Upper lobe of left lung (tissue), 6 donors: Measurements from ENCODE around the gene GALNS. TPM values are rescaled to one million over a fixed set of nuclear protein-coding genes. Genes with fewer than 3 reads are reported as not detected.

Experiments used
- ATAC-seq, 2 donors: fragments of 200-7000 bp; cut with Tn5 transposase; one replicate each; pipeline ENCODE4 v1.9.1; 2022; ENCODE audit warnings: mild to moderate bottlenecking in 2 of 2, moderate library complexity in 2 of 2; ENCODE audit not compliant: low FRiP score in 2 of 2
- DNase-seq, 2 donors: peaks; one replicate each; pipeline ENCODE4 v3.0.0-alpha.2; 2019 to 2020
- H3K27ac ChIP-seq, 4 donors: fragments of 200-600 bp; sonication (generic); one replicate each; pipeline ENCODE4 v1.5.1; 2016 to 2019
- H3K27me3 ChIP-seq, 4 donors: fragments of 200-600 bp; sonication (generic); one replicate each; pipeline ENCODE4 v1.5.1; 2017 to 2019
- H3K36me3 ChIP-seq, 4 donors: fragments of 200-600 bp; sonication (generic); one replicate each; pipeline ENCODE4 v1.5.1; 2016 to 2019
- H3K4me1 ChIP-seq, 4 donors: fragments of 200-600 bp; sonication (generic); one replicate each; pipeline ENCODE4 v1.5.1; 2018 to 2019
- H3K4me3 ChIP-seq, 4 donors: fragments of 200-600 bp; sonication (generic); one replicate each; pipeline ENCODE4 v1.5.1; 2017 to 2019; ENCODE audit warnings: mild to moderate bottlenecking in 2 of 4, moderate library complexity in 1 of 4
- H3K9me3 ChIP-seq, 4 donors: fragments of 200-600 bp; sonication (generic); one replicate each; pipeline ENCODE4 v1.5.1; 2018 to 2019
- CTCF ChIP-seq, 6 experiments: fragments of 450-650 bp in 4 of 6; fragments of 200-600 bp in 2 of 6; sonication (generic) in 2 of 6; IDR thresholded peaks; one replicate each; pipeline ENCODE4 v1.5.1; 2016 to 2019; ENCODE audit warnings: antibody characterized with exemption in 6 of 6
- EP300 ChIP-seq, 4 donors: sonication (generic); formaldehyde crosslinking; IDR thresholded peaks; one replicate each; pipeline ENCODE4 v1.5.1; 2017; ENCODE audit warnings: antibody characterized with exemption in 4 of 4, control low read depth in 2 of 4
- POLR2A ChIP-seq, 4 donors: fragments of 450-650 bp; IDR thresholded peaks; one replicate each; pipeline ENCODE4 v1.5.1; 2016 to 2017; ENCODE audit warnings: antibody characterized with exemption in 4 of 4, mild to moderate bottlenecking in 2 of 4
- POLR2AphosphoS5 ChIP-seq, 2 donors: sonication (generic); formaldehyde crosslinking; IDR thresholded peaks; one replicate each; pipeline ENCODE4 v1.5.1; 2017; ENCODE audit warnings: antibody characterized with exemption in 2 of 2
- WGBS, 2 donors: methylation state at CpG; one replicate each; pipeline ENCODE4 v1.1.5; 2017 to 2018; 5-methylcytosine and 5-hydroxymethylcytosine counted together
- total RNA-seq, 6 donors: library from RNA; depleted of rRNA in 4 of 6; stranded (reverse); fragments of >200 nt in 4 of 6; gene quantifications; one replicate each; pipeline versions ENCODE4 v1.1.0 to v1.2.1, GENCODE V29; 2016 to 2021
- donor health status: DM: no; HTN: no; CAD: no; lungs with moderate emphysema.
- donor health status: DM: no; HTN: yes; CAD: no; lungs with severe emphysema.

Gene GALNS
- total RNA-seq, 6 donors from 2014 or later, result 24.8 to 140 (median 45.6) TPM

- H3K4me3 ChIP-seq, result peak overlapping the region in 2 of 4 donors; percentile 2 to 10
- no peak overlapping the region for H3K27ac ChIP-seq
- H3K36me3 ChIP-seq, result peaks cover 0 to 4% (median under 1%) of the 10 kb centered on the region in 4 donors
- DNase-seq, result peak in 1 of 2 donors; percentile 72
- peaks cover 0 to 5% (median 0%) of the 10 kb centered on the region in 4 donors for H3K4me1 ChIP-seq
- H3K9me3 ChIP-seq, result no peaks in the 10 kb centered on the region
- WGBS, 2 donors, result 40 to 45% methylated on average over 21 to 37 of the region's 37 CpGs
- peaks cover 0 to 5% (median 0%) of the 10 kb centered on the region in 4 donors for H3K27me3 ChIP-seq
- TF ChIP-seq POLR2A (IDR thresholded peaks at IDR 0.05), result no peak
- no peak for TF ChIP-seq POLR2AphosphoS5 (IDR thresholded peaks at IDR 0.05)
- TF ChIP-seq CTCF (IDR thresholded peaks at IDR 0.05), result no peak
- TF ChIP-seq EP300 (IDR thresholded peaks at IDR 0.05), result no peak
- no peak for ATAC-seq
These were observed 14.0 kb upstream of the GALNS start for GRCh38 chr16:88870608-88871348.

GRCh38 chr16:88869673-88869980 lies 12.9 kb upstream of the GALNS start:
- DNase-seq (no peak), ATAC-seq (no peak)
- Histone ChIP-seq H3K9me3 (no peaks in the 10 kb centered on the region), H3K4me1 (peaks cover 0 to 5% (median 0%) of the 10 kb centered on the region in 4 donors), H3K4me3 (no peak overlapping the region), H3K36me3 (no peaks in the 10 kb centered on the region), H3K27me3 (peaks cover 0 to 5% (median 0%) of the 10 kb centered on the region in 4 donors), H3K27ac (no peak overlapping the region)
- WGBS, 2 donors, result 78 to 100% methylated on average over 1 to 9 of the region's 9 CpGs
- TF ChIP-seq POLR2A (IDR thresholded peaks at IDR 0.05) (no peak), POLR2AphosphoS5 (IDR thresholded peaks at IDR 0.05) (no peak), CTCF (IDR thresholded peaks at IDR 0.05) (no peak), EP300 (IDR thresholded peaks at IDR 0.05) (no peak)

GRCh38 chr16:88868974-88869672 lies 12.4 kb upstream of the GALNS start:
- TF ChIP-seq EP300 (IDR thresholded peaks at IDR 0.05), result no peak
- TF ChIP-seq POLR2AphosphoS5 (IDR thresholded peaks at IDR 0.05), result no peak
- TF ChIP-seq CTCF (IDR thresholded peaks at IDR 0.05), result no peak
- TF ChIP-seq POLR2A (IDR thresholded peaks at IDR 0.05), result no peak
- Histone ChIP-seq H3K36me3 (no peaks in the 10 kb centered on the region), H3K4me3 (no peak overlapping the region), H3K27ac (no peak overlapping the region), H3K9me3 (no peaks in the 10 kb centered on the region), H3K27me3 (peaks cover 0 to 5% (median 0%) of the 10 kb centered on the region in 4 donors), H3K4me1 (peaks cover 0 to 5% (median 0%) of the 10 kb centered on the region in 4 donors)
- DNase-seq (peak in 1 of 2 donors; percentile 71), ATAC-seq (no peak)
- 81 to 83% methylated on average over 21 to 27 of the region's 27 CpGs for WGBS, 2 donors

GRCh38 chr16:88867581-88868246 lies 11.0 kb upstream of the GALNS start:
- H3K4me3 ChIP-seq, result no peak overlapping the region
- H3K36me3 ChIP-seq, result peaks cover 0 to 8% (median 5%) of the 10 kb centered on the region in 4 donors
- TF ChIP-seq CTCF (IDR thresholded peaks at IDR 0.05) (no peak), POLR2AphosphoS5 (IDR thresholded peaks at IDR 0.05) (no peak), EP300 (IDR thresholded peaks at IDR 0.05) (no peak), POLR2A (IDR thresholded peaks at IDR 0.05) (no peak)
- no peak overlapping the region for H3K27ac ChIP-seq
- WGBS, 2 donors, result 86 to 92% methylated on average over 17 to 24 of the region's 24 CpGs
- H3K9me3 ChIP-seq, result no peaks in the 10 kb centered on the region
- peaks cover 0 to 5% (median 0%) of the 10 kb centered on the region in 4 donors for H3K4me1 ChIP-seq
- peaks cover 0 to 5% (median 0%) of the 10 kb centered on the region in 4 donors for H3K27me3 ChIP-seq
- ATAC-seq, result no peak
- DNase-seq, result peak in 1 of 2 donors; percentile 71
